Coronary artery (tissue), 2 donors: Measurements from ENCODE around the gene RGS14.
"Not testable (repeated sequence)": the region's sequence is repeated elsewhere in the genome, so short reads cannot be mapped to it uniquely, and the experiment has no call there.

Source experiments
- DNase-seq: peaks from one replicate; pipeline ENCODE4 v3.0.0-alpha.2; 2017; ENCODE audit warnings: low spot score
- H3K27ac ChIP-seq, 2 donors: fragments of 200-600 bp; sonication (generic); one replicate each; pipeline ENCODE4 v1.5.1; 2016 to 2019
- H3K4me3 ChIP-seq: fragments of 200-600 bp; sonication (generic); 2 replicates; pipeline ENCODE4 v1.5.1; 2016; ENCODE audit warnings: mild to moderate bottlenecking, moderate library complexity
- TF ChIP-seq, protein P1 (sequence below): fragments of 200-600 bp; sonication (generic); IDR thresholded peaks from one replicate; pipeline ENCODE4 v1.5.1; 2019; ENCODE audit warnings: antibody characterized with exemption

The RGS14 gene

DNA sequence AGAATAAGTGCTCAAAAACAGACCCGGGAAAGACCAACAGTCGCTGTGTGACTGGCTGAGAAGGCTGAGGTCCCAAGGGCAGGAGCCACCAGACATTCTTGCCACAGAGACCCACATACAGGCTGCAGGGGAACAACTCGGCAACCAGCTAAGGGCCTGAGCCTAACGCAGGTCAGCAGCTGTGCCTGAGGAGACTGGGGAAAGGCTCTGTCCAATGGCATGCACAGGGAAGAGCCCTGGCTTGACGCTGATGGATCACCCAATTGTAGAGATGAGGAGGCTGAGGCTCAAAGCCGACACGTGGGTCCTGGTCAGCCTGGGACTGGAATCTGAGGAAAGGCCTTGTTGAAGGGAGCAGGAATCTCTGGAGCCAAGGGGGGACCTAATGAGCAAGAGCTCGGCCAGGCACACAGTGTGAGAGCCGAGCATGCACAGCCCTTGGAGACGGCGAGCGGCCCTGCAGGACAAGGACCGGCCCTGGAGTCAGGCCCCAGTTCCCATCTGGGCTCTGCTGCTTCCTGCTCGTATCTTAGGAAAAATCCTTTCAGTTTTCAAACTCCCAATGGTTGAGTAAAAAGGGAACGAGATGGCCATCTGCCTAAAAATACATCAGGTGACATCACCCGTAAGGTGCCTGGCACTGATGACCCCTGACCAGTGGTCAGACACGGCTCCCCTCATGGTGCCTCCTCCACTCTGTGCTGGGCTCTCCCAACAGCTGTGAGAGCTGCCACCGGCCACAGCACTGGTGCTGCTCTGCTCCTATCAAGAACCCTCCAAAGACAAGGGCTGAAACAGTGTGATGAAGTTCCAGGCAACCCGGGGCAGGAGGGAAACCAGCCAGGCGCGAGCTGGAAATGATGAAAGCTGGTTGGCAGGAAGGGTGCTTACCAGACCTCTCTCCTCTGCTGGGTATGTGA, 22.7 kb upstream of the RGS14 start:
- H3K27ac ChIP-seq: no peak overlapping the region
- DNase-seq: no peak
- H3K4me3 ChIP-seq: no peak overlapping the region
- TF ChIP-seq, protein P1, sequence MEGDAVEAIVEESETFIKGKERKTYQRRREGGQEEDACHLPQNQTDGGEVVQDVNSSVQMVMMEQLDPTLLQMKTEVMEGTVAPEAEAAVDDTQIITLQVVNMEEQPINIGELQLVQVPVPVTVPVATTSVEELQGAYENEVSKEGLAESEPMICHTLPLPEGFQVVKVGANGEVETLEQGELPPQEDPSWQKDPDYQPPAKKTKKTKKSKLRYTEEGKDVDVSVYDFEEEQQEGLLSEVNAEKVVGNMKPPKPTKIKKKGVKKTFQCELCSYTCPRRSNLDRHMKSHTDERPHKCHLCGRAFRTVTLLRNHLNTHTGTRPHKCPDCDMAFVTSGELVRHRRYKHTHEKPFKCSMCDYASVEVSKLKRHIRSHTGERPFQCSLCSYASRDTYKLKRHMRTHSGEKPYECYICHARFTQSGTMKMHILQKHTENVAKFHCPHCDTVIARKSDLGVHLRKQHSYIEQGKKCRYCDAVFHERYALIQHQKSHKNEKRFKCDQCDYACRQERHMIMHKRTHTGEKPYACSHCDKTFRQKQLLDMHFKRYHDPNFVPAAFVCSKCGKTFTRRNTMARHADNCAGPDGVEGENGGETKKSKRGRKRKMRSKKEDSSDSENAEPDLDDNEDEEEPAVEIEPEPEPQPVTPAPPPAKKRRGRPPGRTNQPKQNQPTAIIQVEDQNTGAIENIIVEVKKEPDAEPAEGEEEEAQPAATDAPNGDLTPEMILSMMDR: no peak

GRCh38 chr5:177335701-177336065, 22.0 kb upstream of the RGS14 start:
- no peak overlapping the region for H3K27ac ChIP-seq
- TF ChIP-seq, protein P1: no peak
- DNase-seq: no peak
- no peak overlapping the region for H3K4me3 ChIP-seq

DNA sequence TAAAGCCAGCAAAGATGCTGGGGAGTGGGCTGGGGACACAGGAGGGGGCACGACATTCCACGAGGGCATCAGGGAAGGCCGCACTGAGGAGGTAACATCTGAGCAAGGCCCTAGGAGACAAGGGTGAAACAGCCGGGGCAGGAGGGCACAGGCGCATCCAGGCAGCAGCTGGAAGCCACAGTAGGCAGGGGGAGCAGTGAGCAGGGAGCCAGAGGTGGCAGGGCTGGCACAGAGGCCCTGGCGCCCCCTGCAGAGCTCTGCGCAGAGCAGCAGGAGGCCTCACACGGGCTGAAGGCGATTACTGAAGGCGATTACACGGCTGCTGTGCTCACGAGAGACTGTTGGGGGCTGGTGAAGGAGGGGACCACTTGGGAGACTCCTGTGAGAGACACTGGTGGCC, 21.6 kb upstream of the RGS14 start:
- no peak for DNase-seq
- Histone ChIP-seq H3K27ac (no peak overlapping the region), H3K4me3 (no peak overlapping the region)
- TF ChIP-seq, protein P1: no peak

DNA sequence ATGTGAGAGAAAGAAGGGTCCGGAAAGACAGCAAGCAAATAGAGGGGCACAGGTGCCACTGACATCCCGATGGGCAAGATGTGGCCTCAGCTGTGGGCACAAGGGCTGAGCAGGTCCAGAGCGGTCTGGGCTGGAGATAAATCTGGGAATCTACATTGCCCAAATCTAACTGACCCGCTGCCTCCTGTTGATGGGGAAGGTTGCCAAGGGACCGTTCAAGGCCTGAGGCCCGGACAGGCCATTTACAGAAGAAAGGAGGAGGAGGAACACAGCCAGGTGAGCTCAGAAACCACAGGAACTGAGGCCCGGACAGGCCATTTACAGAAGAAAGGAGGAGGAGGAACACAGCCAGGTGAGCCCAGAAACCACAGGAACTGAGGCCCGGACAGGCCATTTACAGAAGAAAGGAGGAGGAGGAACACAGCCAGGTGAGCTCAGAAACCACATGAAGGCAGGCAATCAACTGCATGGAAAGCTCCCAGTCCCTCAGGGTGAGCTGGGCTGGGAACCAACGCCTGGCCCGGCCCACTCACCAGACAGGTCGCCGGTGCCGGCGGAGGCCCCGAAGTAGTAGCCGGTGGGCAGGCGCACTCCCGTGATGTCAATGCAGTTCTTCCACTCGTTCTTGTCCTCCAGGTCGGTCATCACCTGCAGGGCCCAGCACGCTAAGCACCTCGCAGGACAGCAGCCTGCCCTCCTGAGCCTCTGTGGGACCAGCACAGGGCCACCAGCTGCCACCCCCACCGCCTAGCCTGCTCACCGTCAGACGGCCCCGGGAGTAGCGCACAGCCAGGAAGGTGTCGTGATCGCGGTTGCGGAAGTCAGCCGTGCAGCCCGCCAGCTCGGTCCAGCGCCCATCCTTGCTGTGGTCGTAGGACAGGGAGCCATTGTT, 20.9 kb upstream of the RGS14 start:
- Histone ChIP-seq H3K4me3 (no peak overlapping the region), H3K27ac (no peak overlapping the region)
- TF ChIP-seq, protein P1: no peak
- no peak for DNase-seq

DNA sequence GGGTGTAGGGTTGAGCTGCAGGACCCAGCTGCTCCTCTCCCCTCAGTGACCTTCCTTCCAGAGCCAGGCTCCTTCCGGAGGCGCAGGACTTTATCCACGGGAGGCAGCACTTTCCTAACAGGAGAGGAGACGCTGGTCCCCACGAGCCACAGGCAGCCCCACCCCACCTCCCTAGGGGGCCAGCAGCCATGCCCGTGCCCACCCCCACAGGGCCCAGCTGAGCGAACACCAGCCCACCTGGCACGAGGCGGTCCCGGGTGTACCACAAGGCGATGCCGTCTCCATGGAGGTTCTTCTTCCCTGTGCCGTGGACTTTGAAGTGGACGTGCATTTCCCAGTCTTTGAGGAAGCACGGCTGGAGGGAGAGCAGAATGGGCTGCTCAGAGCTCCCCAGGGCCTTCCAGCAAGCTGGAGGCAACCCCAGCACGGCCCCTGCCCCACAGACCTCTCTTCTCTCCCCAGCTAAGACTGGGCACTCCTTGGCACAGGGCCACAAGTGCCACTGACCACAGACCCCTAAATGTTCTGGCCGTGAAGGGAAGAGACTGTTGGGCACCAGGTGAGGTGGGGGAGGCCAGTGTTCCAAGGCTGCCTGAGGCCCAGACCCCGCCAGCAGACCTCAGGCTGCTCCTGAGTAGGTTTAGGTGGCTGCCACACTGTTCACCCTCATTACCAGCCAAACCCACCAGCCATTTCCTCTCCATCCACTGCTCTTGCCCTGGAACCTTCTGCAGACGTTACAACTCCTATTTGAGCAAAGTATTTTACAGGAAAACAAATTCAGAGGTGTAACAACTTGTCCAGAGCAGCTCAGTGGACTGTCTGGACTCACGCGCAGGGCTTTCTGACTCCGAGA, 19.2 kb upstream of the RGS14 start:
- Histone ChIP-seq H3K4me3 (no peak overlapping the region), H3K27ac (no peak overlapping the region)
- TF ChIP-seq, protein P1: no peak
- DNase-seq: no peak

DNA sequence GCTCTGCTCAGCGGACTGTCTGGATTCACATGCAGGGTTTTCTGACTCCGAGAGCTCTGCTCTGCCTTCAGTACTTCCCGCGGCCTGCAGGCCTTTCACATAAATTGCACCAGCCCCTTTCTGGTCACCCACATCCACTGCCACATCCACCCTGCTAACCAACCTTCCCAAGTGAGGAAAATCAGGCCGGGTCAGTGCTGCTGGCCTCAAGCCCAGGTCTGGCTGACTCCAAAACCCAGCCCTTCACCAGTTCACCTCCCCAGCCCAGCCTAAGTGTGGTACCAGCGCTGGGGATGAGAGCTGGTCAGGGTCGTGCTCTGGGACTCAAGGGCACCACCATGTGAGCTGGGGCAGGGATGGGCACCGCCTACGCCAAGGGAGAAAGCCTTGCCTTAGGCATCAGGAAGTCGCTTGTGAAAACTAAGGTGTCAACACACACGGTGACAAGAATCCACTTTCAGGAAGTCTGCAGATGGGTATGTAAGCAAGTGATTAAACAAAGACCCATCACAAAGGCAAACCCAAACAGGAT, 18.6 kb upstream of the RGS14 start:
- H3K27ac ChIP-seq: no peak overlapping the region
- DNase-seq: peak; percentile 58
- TF ChIP-seq, protein P1: no peak
- no peak overlapping the region for H3K4me3 ChIP-seq

DNA sequence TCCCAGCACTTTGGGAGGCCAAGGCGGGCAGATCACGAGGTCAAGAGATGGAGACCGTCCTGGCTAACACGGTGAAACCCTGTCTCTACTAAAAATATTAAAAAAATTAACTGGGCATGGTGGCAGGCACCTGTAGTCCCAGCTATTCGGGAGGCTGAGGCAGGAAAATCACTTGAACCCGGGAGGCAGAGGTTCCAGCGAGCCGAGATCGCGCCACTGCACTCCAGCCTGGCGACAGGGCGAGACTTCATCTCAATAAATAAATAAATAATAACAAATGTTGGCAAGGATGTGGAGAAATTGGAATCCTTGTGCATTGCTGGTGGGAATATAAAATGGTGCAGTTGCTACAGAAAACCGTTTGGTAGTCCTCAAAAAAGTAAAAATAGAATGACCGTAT, 14.7 kb upstream of the RGS14 start:
- not testable (repeated sequence) for H3K27ac ChIP-seq, H3K4me3 ChIP-seq, DNase-seq
